ENCODE measurements around the gene NAGA.

DNA sequence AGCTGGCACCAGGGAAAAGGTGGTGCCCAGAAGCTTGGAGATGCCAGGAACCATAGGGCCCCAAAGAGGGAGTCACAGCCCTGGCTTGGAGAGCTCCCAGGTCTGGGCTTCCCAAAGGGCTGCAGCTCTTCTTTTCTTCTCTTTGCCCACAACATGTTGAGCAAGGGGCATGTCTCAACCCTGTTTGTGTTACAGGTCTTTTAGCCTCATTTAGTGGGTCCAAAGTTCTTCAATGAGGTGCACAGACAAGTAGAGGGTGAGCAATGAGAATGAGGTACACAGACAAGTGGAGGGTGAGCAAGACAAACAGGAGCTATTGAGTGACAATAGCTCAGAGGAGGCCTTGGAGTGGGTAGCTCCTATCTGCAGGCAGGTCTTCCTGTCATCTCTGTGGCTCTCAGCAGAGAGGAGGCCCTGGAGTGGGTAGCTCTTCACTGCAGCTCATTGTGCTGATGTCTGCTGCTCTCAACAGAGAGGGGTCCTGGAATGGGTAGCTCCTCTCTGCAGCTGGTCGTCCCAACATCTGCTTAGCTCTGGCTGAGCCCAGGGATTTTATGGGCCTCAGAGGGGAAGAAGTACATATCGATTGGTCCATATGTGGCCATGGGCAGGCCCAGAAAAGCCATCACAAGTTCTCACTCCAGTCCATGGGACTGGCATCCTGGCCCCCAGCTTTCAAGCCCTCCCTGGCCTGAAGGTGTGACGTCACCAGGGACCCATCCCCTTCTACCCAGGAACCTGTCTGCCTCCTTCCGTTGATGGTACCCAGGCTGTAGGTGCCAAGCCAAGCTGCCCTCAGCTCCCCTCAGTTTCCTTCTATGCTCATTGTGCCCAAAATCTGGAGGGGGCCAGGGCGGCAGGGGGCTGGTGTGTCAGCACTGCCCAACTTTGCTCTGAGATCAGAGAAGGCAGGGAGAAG is 37.1 kb downstream of the NAGA start:
- TF ChIP-seq, protein P1, sequence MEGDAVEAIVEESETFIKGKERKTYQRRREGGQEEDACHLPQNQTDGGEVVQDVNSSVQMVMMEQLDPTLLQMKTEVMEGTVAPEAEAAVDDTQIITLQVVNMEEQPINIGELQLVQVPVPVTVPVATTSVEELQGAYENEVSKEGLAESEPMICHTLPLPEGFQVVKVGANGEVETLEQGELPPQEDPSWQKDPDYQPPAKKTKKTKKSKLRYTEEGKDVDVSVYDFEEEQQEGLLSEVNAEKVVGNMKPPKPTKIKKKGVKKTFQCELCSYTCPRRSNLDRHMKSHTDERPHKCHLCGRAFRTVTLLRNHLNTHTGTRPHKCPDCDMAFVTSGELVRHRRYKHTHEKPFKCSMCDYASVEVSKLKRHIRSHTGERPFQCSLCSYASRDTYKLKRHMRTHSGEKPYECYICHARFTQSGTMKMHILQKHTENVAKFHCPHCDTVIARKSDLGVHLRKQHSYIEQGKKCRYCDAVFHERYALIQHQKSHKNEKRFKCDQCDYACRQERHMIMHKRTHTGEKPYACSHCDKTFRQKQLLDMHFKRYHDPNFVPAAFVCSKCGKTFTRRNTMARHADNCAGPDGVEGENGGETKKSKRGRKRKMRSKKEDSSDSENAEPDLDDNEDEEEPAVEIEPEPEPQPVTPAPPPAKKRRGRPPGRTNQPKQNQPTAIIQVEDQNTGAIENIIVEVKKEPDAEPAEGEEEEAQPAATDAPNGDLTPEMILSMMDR (IDR thresholded peaks at IDR 0.05; ENCODE audit: low read depth, low read length): no peak
- TF ChIP-seq EZH2phosphoT487 (IDR thresholded peaks at IDR 0.05; ENCODE audit: low read depth): no peak

Measured in OCI-LY3 (cell line).